ENCODE measurements around the gene METRN.

DNA sequence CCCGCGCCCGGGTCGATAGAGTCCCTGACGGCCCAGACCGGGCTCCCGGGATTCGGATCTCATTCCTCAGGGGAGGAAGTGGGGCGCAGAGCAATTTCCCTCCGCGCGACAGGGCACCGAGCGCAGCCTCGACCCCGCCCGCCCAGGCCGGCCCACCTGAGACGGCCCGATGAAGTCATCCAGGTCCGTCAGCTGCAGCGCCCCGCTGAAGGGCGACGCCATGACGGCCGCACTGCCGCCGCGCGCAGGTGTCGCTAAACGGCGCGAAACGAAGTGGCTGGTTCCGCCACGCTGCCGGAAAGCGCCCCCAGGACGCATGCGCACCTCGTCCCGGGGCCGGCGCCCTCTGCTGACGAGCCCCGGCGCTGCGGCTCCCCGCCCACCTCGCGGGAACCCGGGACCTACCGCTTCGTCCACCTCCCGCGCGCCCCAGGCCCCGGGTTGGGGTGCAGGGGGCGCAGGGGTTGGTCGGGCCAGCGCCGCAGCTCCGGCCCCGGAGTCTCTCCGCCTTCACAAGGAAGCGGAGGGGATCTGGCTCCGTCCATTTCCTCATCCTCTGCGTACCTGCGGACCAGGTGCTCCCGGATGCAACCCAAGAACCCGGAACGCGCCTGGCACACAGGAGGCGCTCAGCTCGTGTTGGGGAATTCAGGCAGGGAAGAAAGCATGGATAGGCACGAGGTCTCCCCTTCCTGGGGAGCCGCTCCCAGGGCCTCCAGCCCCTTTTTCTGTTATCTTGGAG is 26.0 kb downstream of the METRN start, which contains the start of gene CIAO3:
- TF ChIP-seq, protein P1, sequence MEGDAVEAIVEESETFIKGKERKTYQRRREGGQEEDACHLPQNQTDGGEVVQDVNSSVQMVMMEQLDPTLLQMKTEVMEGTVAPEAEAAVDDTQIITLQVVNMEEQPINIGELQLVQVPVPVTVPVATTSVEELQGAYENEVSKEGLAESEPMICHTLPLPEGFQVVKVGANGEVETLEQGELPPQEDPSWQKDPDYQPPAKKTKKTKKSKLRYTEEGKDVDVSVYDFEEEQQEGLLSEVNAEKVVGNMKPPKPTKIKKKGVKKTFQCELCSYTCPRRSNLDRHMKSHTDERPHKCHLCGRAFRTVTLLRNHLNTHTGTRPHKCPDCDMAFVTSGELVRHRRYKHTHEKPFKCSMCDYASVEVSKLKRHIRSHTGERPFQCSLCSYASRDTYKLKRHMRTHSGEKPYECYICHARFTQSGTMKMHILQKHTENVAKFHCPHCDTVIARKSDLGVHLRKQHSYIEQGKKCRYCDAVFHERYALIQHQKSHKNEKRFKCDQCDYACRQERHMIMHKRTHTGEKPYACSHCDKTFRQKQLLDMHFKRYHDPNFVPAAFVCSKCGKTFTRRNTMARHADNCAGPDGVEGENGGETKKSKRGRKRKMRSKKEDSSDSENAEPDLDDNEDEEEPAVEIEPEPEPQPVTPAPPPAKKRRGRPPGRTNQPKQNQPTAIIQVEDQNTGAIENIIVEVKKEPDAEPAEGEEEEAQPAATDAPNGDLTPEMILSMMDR (IDR thresholded peaks at IDR 0.05): peak; percentile 88 to 98 (median 91)
- TF ChIP-seq POLR2A (IDR thresholded peaks at IDR 0.05): peak; percentile 49 to 82 (median 76)

All from body of pancreas (tissue), 4 donors.